ENCODE data around the gene RCL1. TPM values are rescaled to one million over a fixed set of nuclear protein-coding genes. Genes with fewer than 3 reads are reported as not detected.
A peak's percentile ranks its signal among the peaks of the same experiment; 100 is the strongest.

Gene RCL1
- polyA plus RNA-seq (2012; ENCODE audit: insufficient read length, low read depth): 21.5 TPM

GRCh38 chr9:4792572-4793458 lies at the start of gene RCL1:
TSS of gene RCL1 (plus strand) at chr9:4792944. CDS start at chr9:4793092, 148 bp downstream.
- TF ChIP-seq FOXP2 (optimal IDR thresholded peaks at IDR 0.05; ENCODE audit: borderline replicate concordance, extremely low read depth, extremely low read length, insufficient read depth) (peak; percentile 52), SIN3A (IDR thresholded peaks at IDR 0.05; ENCODE audit: borderline replicate concordance, insufficient read depth, low read length) (no peak), TAF1 (IDR thresholded peaks at IDR 0.05; ENCODE audit: borderline replicate concordance, insufficient read depth, low read length) (no peak), REST (IDR thresholded peaks at IDR 0.05; ENCODE audit: insufficient read depth in 1 of 2, low read depth in 2 of 2, low read length in 2 of 2) (no peak), POLR2AphosphoS5 (IDR thresholded peaks at IDR 0.05; ENCODE audit: low read depth, low read length) (peak; percentile 60)

GRCh38 chr9:4743131-4743875 lies 49.4 kb upstream of the RCL1 start:
- TF ChIP-seq POLR2AphosphoS5 (IDR thresholded peaks at IDR 0.05; ENCODE audit: low read depth, low read length) (no peak), SIN3A (IDR thresholded peaks at IDR 0.05; ENCODE audit: borderline replicate concordance, insufficient read depth, low read length) (no peak), FOXP2 (optimal IDR thresholded peaks at IDR 0.05; ENCODE audit: borderline replicate concordance, extremely low read depth, extremely low read length, insufficient read depth) (no peak), TAF1 (IDR thresholded peaks at IDR 0.05; ENCODE audit: borderline replicate concordance, insufficient read depth, low read length) (no peak), REST (IDR thresholded peaks at IDR 0.05; ENCODE audit: insufficient read depth in 1 of 2, low read depth in 2 of 2, low read length in 2 of 2) (no peak)

- no peak for TF ChIP-seq REST (IDR thresholded peaks at IDR 0.05; ENCODE audit: insufficient read depth in 1 of 2, low read depth in 2 of 2, low read length in 2 of 2)
- no peak for TF ChIP-seq TAF1 (IDR thresholded peaks at IDR 0.05; ENCODE audit: borderline replicate concordance, insufficient read depth, low read length)
- no peak for TF ChIP-seq POLR2AphosphoS5 (IDR thresholded peaks at IDR 0.05; ENCODE audit: low read depth, low read length)
- TF ChIP-seq SIN3A (IDR thresholded peaks at IDR 0.05; ENCODE audit: borderline replicate concordance, insufficient read depth, low read length): no peak
- no peak for TF ChIP-seq FOXP2 (optimal IDR thresholded peaks at IDR 0.05; ENCODE audit: borderline replicate concordance, extremely low read depth, extremely low read length, insufficient read depth)
Measured at GRCh38 chr9:4746278-4747030, 46.3 kb upstream of the RCL1 start.

GRCh38 chr9:4748612-4749011 lies 44.1 kb upstream of the RCL1 start:
- TF ChIP-seq POLR2AphosphoS5 (IDR thresholded peaks at IDR 0.05; ENCODE audit: low read depth, low read length): no peak
- TF ChIP-seq SIN3A (IDR thresholded peaks at IDR 0.05; ENCODE audit: borderline replicate concordance, insufficient read depth, low read length): no peak
- no peak for TF ChIP-seq FOXP2 (optimal IDR thresholded peaks at IDR 0.05; ENCODE audit: borderline replicate concordance, extremely low read depth, extremely low read length, insufficient read depth)
- no peak for TF ChIP-seq TAF1 (IDR thresholded peaks at IDR 0.05; ENCODE audit: borderline replicate concordance, insufficient read depth, low read length)
- TF ChIP-seq REST (IDR thresholded peaks at IDR 0.05; ENCODE audit: insufficient read depth in 1 of 2, low read depth in 2 of 2, low read length in 2 of 2): no peak

Measured in PFSK-1 (cell line).